HCT116 (cell line): ENCODE data around the gene PLG. TPM values are rescaled to one million over a fixed set of nuclear protein-coding genes. Genes with fewer than 3 reads are reported as not detected.
"Not testable (repeated sequence)": the region's sequence is repeated elsewhere in the genome, so short reads cannot be mapped to it uniquely, and the experiment has no call there.

Source experiments
- ATAC-seq: fragments of 200-7000 bp; cut with Tn5 transposase; 2 replicates; pipeline ENCODE4 v1.9.1; 2020; ENCODE audit warnings: mild to moderate bottlenecking, moderate library complexity
- BruUV-seq: library from RNA; stranded (reverse); fragments of 400-500 nt; replicated peaks from 2 replicates; lab custom pipeline; 2021; lab: Mats Ljungman, UMichigan
- CTCF ChIA-PET: fragments of 300-600 bp; sonication (Branson Sonifier 250); formaldehyde crosslinking; loops from one replicate; lab custom pipeline; 2021; ENCODE audit warnings: antibody characterized with exemption; lab: Charles Lee
- POLR2A ChIA-PET: fragments of 300-600, 350-600 bp; sonication (Branson Sonifier 250); formaldehyde crosslinking; loops from one replicate; lab custom pipeline; 2021; ENCODE audit warnings: antibody characterized with exemption; lab: Charles Lee
- RAD21 ChIA-PET, 2 experiments: fragments of 300-600 bp; sonication (Branson Sonifier 250); formaldehyde crosslinking; loops; one replicate each; lab custom pipeline; 2023; ENCODE audit warnings: low total read pairs in 2 of 2; ENCODE audit not compliant: uncharacterized antibody in 2 of 2, unreplicated experiment in 2 of 2, low non-redundant PET in 1 of 2; lab: Charles Lee
- DNase-seq: peaks from one replicate; pipeline ENCODE4 v3.0.0-alpha.2; 2010; ENCODE audit warnings: low read depth, low spot score
- H2AFZ ChIP-seq: fragments of 200-600 bp; shearing (Covaris generic), sonication (generic); 2 replicates; pipeline ENCODE4 v1.6.1; 2017; ENCODE audit warnings: low read depth, mixed run types, mixed read lengths, antibody characterized with exemption, low read length; ENCODE audit not compliant: poor library complexity, severe bottlenecking
- H3K27ac ChIP-seq: 2 replicates; pipeline ENCODE4 v1.5.1; 2012; ENCODE audit warnings: low read depth, low read length
- H3K27me3 ChIP-seq: fragments of 200-600 bp; sonication (generic); 2 replicates; pipeline ENCODE4 v1.6.1; 2016; ENCODE audit warnings: mixed run types, low read length, mixed read lengths; ENCODE audit not compliant: insufficient read depth
- H3K36me3 ChIP-seq, 2 experiments: fragments of 200-500 bp in 1 of 2; fragments of 200-600 bp in 1 of 2; sonication (Bioruptor generic) in 1 of 2; sonication (generic) in 1 of 2; 2 replicates each; pipeline versions ENCODE4 v1.5.1 to v1.6.1; 2014 to 2016; ENCODE audit warnings: low read length in 2 of 2, inconsistent platforms in 1 of 2, mixed read lengths in 1 of 2, mixed run types in 1 of 2; ENCODE audit not compliant: insufficient read depth in 2 of 2, control insufficient read depth in 1 of 2
- H3K4me1 ChIP-seq, 2 experiments: fragments of 200-600 bp in 1 of 2; sonication (generic) in 1 of 2; 2 replicates each; pipeline versions ENCODE4 v1.5.1 to v1.6.1; 2012 to 2017; ENCODE audit warnings: low read length in 2 of 2, inconsistent platforms in 1 of 2, mild to moderate bottlenecking in 1 of 2, mixed read lengths in 1 of 2, mixed run types in 1 of 2, moderate library complexity in 1 of 2; ENCODE audit not compliant: insufficient read depth in 2 of 2, control insufficient read depth in 1 of 2
- H3K4me2 ChIP-seq: fragments of 200-600 bp; sonication (generic); 2 replicates; pipeline ENCODE4 v1.6.1; 2017; ENCODE audit warnings: mixed run types, low read length, mixed read lengths
- H3K4me3 ChIP-seq, 2 experiments: fragments of 200-600 bp in 1 of 2; sonication (generic) in 1 of 2; replicated peaks in 1 of 2; 2 replicates each; pipeline ENCODE4 v1.5.1; 2011 to 2016; ENCODE audit warnings: low read length in 2 of 2, control low read depth in 1 of 2, low read depth in 1 of 2, mild to moderate bottlenecking in 1 of 2, mixed read lengths in 1 of 2, mixed run types in 1 of 2
- H3K79me2 ChIP-seq: fragments of 200-600 bp; sonication (generic); 2 replicates; pipeline ENCODE4 v1.6.1; 2017; ENCODE audit warnings: mild to moderate bottlenecking, mixed run types, low read length, moderate library complexity, mixed read lengths; ENCODE audit not compliant: insufficient read depth
- H3K9ac ChIP-seq: fragments of 200-600 bp; sonication (generic); 2 replicates; pipeline ENCODE4 v1.6.1; 2016; ENCODE audit warnings: low read length, mixed read lengths
- H3K9me2 ChIP-seq: fragments of 200-600 bp; sonication (generic), shearing (Covaris generic); 2 replicates; pipeline ENCODE4 v1.6.1; 2017; ENCODE audit warnings: mixed run types, mild to moderate bottlenecking, moderate library complexity; ENCODE audit not compliant: insufficient read depth
- H3K9me3 ChIP-seq, 2 experiments: fragments of 200-500 bp in 1 of 2; fragments of 200-600 bp in 1 of 2; sonication (Bioruptor generic) in 1 of 2; sonication (generic) in 1 of 2; 2 replicates each; pipeline ENCODE4 v1.6.1; 2014 to 2017; ENCODE audit warnings: low read length in 2 of 2, mixed read lengths in 2 of 2, inconsistent platforms in 1 of 2, low read depth in 1 of 2, mild to moderate bottlenecking in 1 of 2, mixed run types in 1 of 2, moderate library complexity in 1 of 2; ENCODE audit not compliant: control insufficient read depth in 1 of 2, insufficient read depth in 1 of 2
- H4K20me1 ChIP-seq: fragments of 200-600 bp; sonication (generic), shearing (Covaris generic); 2 replicates; pipeline ENCODE4 v1.6.1; 2017; ENCODE audit warnings: mixed run types, mild to moderate bottlenecking, moderate library complexity; ENCODE audit not compliant: insufficient read depth
- CEBPB ChIP-seq: IDR thresholded peaks from 2 replicates; pipeline ENCODE4 v1.6.1; 2012; ENCODE audit warnings: low read depth
- EGR1 ChIP-seq: IDR thresholded peaks from 2 replicates; pipeline ENCODE4 v1.6.1; 2012; ENCODE audit warnings: low read depth
- EZH2 ChIP-seq: fragments of 200-600 bp; sonication (generic); IDR thresholded peaks from 2 replicates; pipeline ENCODE4 v1.6.1; 2017; ENCODE audit warnings: antibody characterized with exemption, mixed run types
- EZH2phosphoT487 ChIP-seq: fragments of 200-600 bp; IDR thresholded peaks from 2 replicates; pipeline ENCODE4 v1.6.1; 2018; ENCODE audit warnings: antibody characterized with exemption, borderline replicate concordance
- RAD21 ChIP-seq: IDR thresholded peaks from 2 replicates; pipeline ENCODE4 v1.6.1; 2012; ENCODE audit warnings: low read depth, mild to moderate bottlenecking
- REST ChIP-seq: IDR thresholded peaks from 2 replicates; pipeline ENCODE4 v1.6.1; 2012; ENCODE audit warnings: low read depth
- SP1 ChIP-seq: IDR thresholded peaks from 2 replicates; pipeline ENCODE4 v1.6.1; 2012; ENCODE audit warnings: low read depth
- SRF ChIP-seq: IDR thresholded peaks from 2 replicates; pipeline ENCODE4 v1.6.1; 2012; ENCODE audit warnings: low read depth
- TCF7L2 ChIP-seq: IDR thresholded peaks from 2 replicates; pipeline ENCODE4 v1.7.0; 2011; ENCODE audit warnings: borderline replicate concordance, inconsistent platforms; ENCODE audit not compliant: insufficient read depth, insufficient read length; ENCODE audit errors: extremely low read depth
- ZFX ChIP-seq: fragments of 450-650 bp; IDR thresholded peaks from 2 replicates; pipeline ENCODE4 v1.6.1; 2017
- ZNF274 ChIP-seq: fragments of 200-500 bp; sonication (Bioruptor generic); IDR thresholded peaks from 2 replicates; pipeline ENCODE4 v1.6.1; 2014; ENCODE audit warnings: mild to moderate bottlenecking, low read depth, low read length, inconsistent platforms
- intact Hi-C: fragments of 100-400 bp; cut with micrococcal nuclease; formaldehyde crosslinking; loops from 2 replicates; pipeline ENCODE4 v1.10.0; 2022
- total RNA-seq: library from RNA; stranded (reverse); gene quantifications from one replicate; pipeline ENCODE4 v1.2.1, GENCODE V29; 2021; ENCODE audit not compliant: unreplicated experiment

PLG gene
- total RNA-seq, 1 experiment from 2014 or later = 0.69 TPM

DNA sequence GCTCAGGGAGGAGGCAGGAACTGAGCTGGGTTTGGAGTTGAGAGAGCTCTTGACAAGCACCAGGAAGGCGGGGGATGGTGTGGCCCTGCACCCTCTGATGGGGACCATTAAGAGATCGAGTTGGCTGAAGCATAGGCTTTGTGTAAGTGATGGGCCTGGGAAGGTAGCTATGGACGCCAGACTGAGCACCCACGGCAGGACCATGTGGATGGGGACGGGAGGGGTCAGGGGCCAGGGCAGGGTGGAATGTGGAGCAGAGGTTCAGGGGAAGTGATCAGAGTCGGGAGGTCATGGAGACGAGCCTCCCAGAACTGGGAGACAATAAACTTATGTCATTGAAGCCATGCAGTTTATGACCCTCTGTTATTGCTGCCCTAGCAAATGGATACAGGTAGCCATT is 81.7 kb downstream of the PLG start (continued):
- TF ChIP-seq REST (no peak), CEBPB (no peak), ZFX (no peak), EZH2phosphoT487 (no peak), SRF (no peak), SP1 (no peak), EZH2 (no peak), TCF7L2 (no peak), EGR1 (no peak), RAD21 (no peak), ZNF274 (no peak)

- intact Hi-C loops, H3K9ac ChIP-seq, H2AFZ ChIP-seq, H3K9me2 ChIP-seq, H3K9me3 ChIP-seq, H4K20me1 ChIP-seq, H3K27me3 ChIP-seq, H3K79me2 ChIP-seq, RAD21 ChIA-PET, H3K27ac ChIP-seq, BruUV-seq, CTCF ChIA-PET, H3K4me3 ChIP-seq, DNase-seq, ATAC-seq, H3K4me2 ChIP-seq, H3K36me3 ChIP-seq: not testable (repeated sequence)
- POLR2A ChIA-PET = interaction anchor here (0.6 kb wide), 1 partner anchor 486 kb away, joined by 3 read pairs; the partner anchor contains the start of gene AGPAT4
- peaks cover 12 to 39% of the 10 kb centered on the region in 2 experiments for H3K4me1 ChIP-seq
These were observed 86.1 kb downstream of the PLG start for GRCh38 chr6:160788126-160788525.
